BJ (cell line): ENCODE results near the gene ADAMTS7. TPM values are rescaled to one million over a fixed set of nuclear protein-coding genes. Genes with fewer than 3 reads are reported as not detected.
"Not testable (repeated sequence)": the region's sequence is repeated elsewhere in the genome, so short reads cannot be mapped to it uniquely, and the experiment has no call there.

ENCODE experiments used
- CTCF ChIA-PET: fragments of 350-600 bp; formaldehyde crosslinking; extraction: SDS; loops from one replicate; lab custom pipeline; 2021; ENCODE audit warnings: antibody characterized with exemption, inconsistent platforms; lab: Yijun Ruan, JAX
- POLR2A ChIA-PET: fragments of 300-600 bp; sonication (Branson Sonifier 250); formaldehyde crosslinking; extraction: SDS; loops from one replicate; lab custom pipeline; 2021; ENCODE audit warnings: antibody characterized with exemption; lab: Charles Lee
- DNase-seq: peaks from one replicate; pipeline ENCODE4 v3.0.0-alpha.2; 2011; ENCODE audit warnings: low read depth
- H3K27me3 ChIP-seq: 2 replicates; pipeline ENCODE4 v1.6.0; 2011; ENCODE audit warnings: low read length; ENCODE audit not compliant: control insufficient read depth, insufficient read depth
- H3K36me3 ChIP-seq: 2 replicates; pipeline ENCODE4 v1.5.1; 2011; ENCODE audit warnings: low read length; ENCODE audit not compliant: control insufficient read depth, insufficient read depth
- H3K4me3 ChIP-seq: 2 replicates; pipeline ENCODE4 v1.5.1; 2011; ENCODE audit warnings: low read depth, mild to moderate bottlenecking, control low read depth, low read length
- polyA plus RNA-seq: library from polyadenylated mRNA; depleted of rRNA; stranded (reverse); fragments of >200 nt; gene quantifications from 2 replicates; pipeline ENCODE4 v1.2.3, GENCODE V29; 2011
- TF ChIP-seq, protein P1 (sequence below): IDR thresholded peaks from 2 replicates; pipeline ENCODE4 v1.5.1; 2011; ENCODE audit warnings: low read depth, mild to moderate bottlenecking, control low read depth, inconsistent platforms, low read length, moderate library complexity; ENCODE audit not compliant: insufficient read depth

Gene ADAMTS7
- polyA plus RNA-seq, 1 experiment, result 9.6 TPM

DNA sequence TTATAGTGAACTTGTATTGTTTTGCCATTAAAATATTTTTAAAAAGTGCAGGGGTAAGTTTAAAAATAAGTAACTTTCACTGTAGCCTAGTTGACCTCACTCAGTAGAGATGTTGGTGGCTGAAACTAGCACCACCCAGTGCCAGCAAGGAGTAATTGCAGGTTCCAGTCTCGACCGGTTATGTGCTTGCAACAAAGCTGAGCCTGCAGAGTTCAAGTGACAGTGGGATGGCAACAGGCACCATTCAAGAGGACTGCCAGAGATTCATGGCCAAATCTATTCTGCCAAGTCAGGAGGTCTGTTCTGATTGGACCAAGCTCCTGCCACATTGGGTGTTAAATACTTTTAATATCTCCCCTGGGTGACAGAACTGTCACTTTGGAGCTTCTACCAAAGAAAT is 2.7 kb downstream of the ADAMTS7 start:
- DNase-seq, result no peak
- Histone ChIP-seq H3K27me3 (no peaks in the 10 kb centered on the region), H3K36me3 (no peaks in the 10 kb centered on the region), H3K4me3 (no peak overlapping the region)
- POLR2A ChIA-PET, result no interaction called here
- CTCF ChIA-PET, result interaction anchor here (0.8 to 2.1 kb wide), 4 partner anchors 10 to 68 kb away, joined by 3 to 9 read pairs (median 6); no protein-coding TSS in a partner anchor
- TF ChIP-seq, protein P1, sequence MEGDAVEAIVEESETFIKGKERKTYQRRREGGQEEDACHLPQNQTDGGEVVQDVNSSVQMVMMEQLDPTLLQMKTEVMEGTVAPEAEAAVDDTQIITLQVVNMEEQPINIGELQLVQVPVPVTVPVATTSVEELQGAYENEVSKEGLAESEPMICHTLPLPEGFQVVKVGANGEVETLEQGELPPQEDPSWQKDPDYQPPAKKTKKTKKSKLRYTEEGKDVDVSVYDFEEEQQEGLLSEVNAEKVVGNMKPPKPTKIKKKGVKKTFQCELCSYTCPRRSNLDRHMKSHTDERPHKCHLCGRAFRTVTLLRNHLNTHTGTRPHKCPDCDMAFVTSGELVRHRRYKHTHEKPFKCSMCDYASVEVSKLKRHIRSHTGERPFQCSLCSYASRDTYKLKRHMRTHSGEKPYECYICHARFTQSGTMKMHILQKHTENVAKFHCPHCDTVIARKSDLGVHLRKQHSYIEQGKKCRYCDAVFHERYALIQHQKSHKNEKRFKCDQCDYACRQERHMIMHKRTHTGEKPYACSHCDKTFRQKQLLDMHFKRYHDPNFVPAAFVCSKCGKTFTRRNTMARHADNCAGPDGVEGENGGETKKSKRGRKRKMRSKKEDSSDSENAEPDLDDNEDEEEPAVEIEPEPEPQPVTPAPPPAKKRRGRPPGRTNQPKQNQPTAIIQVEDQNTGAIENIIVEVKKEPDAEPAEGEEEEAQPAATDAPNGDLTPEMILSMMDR, result peak; percentile 53

DNA sequence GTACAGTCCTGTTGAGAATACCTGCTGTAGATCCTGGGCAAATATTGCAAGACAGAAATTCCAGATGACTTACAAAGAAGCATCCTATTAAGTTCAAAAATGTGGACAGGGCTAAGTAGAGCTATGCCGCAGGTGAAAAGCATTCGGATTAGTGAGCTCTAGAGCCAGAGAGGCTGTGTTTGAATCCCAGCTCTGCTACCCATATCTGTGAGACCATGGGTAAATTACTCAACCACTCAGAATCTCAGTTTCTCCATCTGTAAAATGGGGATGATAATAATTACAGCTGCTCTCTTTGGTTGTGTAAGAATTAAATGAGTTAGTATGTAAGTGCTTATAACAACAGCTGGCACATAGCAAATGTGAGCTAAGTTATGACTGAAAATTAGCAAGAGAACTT is 3.9 kb downstream of the ADAMTS7 start:
- Histone ChIP-seq H3K27me3 (no peaks in the 10 kb centered on the region), H3K36me3 (no peaks in the 10 kb centered on the region), H3K4me3 (no peak overlapping the region)
- TF ChIP-seq, protein P1, result no peak
- ChIA-PET POLR2A (no interaction called here), CTCF (interaction anchor here (1.0 to 1.9 kb wide), 3 partner anchors 11 to 67 kb away, joined by 3 to 9 read pairs (median 3); no protein-coding TSS in a partner anchor)
- DNase-seq, result no peak

DNA sequence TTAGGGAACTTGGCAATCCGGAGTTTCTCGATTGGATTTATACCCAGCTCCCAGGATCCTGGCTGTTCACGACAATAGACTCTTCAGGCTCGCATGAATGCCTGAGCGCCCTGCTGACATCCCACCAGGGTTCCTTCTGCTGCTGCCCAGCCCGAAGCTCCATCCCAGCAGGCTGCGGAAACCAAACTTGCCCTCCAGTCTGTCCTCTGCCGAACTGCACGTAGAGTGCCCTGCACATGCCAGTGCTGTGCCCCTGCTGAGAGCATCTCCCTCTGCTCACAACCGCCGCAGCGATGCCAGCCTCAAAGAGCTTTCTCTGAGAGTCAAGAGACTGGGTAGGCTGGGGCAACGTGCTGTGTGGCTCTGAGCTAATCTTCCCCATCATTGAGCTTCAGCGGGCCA is 6.9 kb downstream of the ADAMTS7 start:
- H3K36me3 ChIP-seq, result no peaks in the 10 kb centered on the region
- H3K4me3 ChIP-seq, result no peak overlapping the region
- ChIA-PET POLR2A (no interaction called here), CTCF (no interaction called here)
- TF ChIP-seq, protein P1, result no peak
- no peak for DNase-seq
- no peaks in the 10 kb centered on the region for H3K27me3 ChIP-seq

DNA sequence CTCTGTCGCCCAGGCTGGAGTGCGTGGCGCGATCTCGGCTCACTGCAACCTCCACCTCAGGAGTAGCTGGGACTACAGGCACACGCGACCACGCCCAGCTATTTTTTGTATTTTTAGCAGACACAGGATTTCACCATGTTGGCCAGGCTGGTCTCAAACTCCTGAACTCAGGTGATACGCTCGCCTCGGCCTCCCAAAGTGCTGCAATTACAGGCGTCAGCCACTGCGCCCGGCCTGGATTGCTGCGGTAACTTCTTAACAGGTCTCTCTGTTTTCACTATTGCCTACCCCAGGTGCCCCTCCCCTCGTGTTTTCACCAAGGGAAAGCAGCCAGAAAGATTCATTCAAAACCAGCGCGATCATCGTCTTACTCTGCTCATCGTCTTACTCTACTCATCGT is 10.5 kb downstream of the ADAMTS7 start:
- DNase-seq, result no peak
- TF ChIP-seq, protein P1, result no peak
- Histone ChIP-seq H3K36me3 (peaks cover 2% of the 10 kb centered on the region; the same call in 1 of the 2 replicates), H3K27me3 (no peaks in the 10 kb centered on the region), H3K4me3 (no peak overlapping the region)
- ChIA-PET CTCF (no interaction called here), POLR2A (interaction anchor here (0.7 kb wide), 1 partner anchor 33 kb away, joined by 3 read pairs; no protein-coding TSS in a partner anchor)

DNA sequence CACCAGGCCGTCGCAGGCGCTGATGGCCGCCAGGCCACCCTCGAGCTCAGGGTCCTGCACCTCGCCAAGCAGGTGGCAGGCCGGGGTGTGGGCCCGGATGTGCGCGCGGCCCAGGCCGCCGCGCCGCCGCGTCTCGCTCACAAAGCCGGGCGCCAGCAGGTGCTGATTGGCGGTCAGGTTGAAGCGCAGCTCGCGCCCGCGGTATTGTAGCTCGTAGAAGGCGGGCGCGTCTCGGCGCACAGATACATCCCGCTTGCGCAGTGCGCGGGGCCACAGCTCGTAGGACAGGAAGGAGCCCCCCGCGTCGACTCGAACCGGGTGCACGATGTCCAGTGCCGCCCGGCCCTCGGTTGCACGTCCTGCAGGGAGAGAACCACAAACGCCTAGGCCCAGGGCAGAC is 11.1 kb downstream of the ADAMTS7 start:
- TF ChIP-seq, protein P1, result no peak
- ChIA-PET POLR2A (interaction anchor here (0.7 kb wide), 1 partner anchor 33 kb away, joined by 3 read pairs; no protein-coding TSS in a partner anchor), CTCF (no interaction called here)
- no peaks in the 10 kb centered on the region for H3K27me3 ChIP-seq
- no peak overlapping the region for H3K4me3 ChIP-seq
- no peak for DNase-seq
- peaks cover 4% of the 10 kb centered on the region; the same call in 1 of the 2 replicates for H3K36me3 ChIP-seq

DNA sequence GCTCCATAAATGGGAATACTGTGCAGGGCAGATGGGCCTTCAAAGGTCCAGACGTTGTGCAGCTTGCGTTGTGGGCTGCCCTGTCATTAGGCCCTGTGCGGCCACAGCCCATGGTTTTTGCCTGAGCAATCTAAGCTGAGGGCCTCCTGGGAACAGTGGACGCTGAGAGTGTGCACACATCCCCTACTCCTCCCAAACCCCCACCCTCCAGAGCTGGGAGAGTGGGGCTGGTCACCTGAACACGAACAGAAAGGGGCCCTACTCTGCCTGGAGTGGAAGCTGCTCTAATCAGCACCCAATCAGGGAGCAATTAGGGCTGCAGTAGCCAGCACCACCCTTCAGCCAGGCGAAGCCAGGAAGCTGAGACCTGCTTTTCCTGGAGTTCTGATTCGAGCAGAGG is 12.2 kb downstream of the ADAMTS7 start:
- POLR2A ChIA-PET, H3K27me3 ChIP-seq, H3K36me3 ChIP-seq, H3K4me3 ChIP-seq, DNase-seq: not testable (repeated sequence)
- CTCF ChIA-PET, result interaction anchor here (1.3 to 2.0 kb wide), 2 partner anchors 10 to 13 kb away, joined by 5 to 9 read pairs; no protein-coding TSS in a partner anchor
